Activated CD8-positive, alpha-beta memory T cell treated with anti-CD3 and anti-CD28 coated beads, Interleukin-2, amount 10 ng/mL, durations not matched to agents 7 days and 5 days (primary cell): ENCODE results near the gene ST6GALNAC6. TPM values are rescaled to one million over a fixed set of nuclear protein-coding genes. Genes with fewer than 3 reads are reported as not detected.
"Not testable (repeated sequence)": the region's sequence is repeated elsewhere in the genome, so short reads cannot be mapped to it uniquely, and the experiment has no call there.

Experiments used
- ATAC-seq: fragments of 150-1000 bp; cut with Tn5 transposase; one replicate; pipeline ENCODE4 v1.10.0; 2021; ENCODE audit warnings: moderate library complexity
- CTCF ChIA-PET: fragments of 350-600 bp; sonication (Branson Sonifier 250); formaldehyde crosslinking; loops from one replicate; lab custom pipeline; 2021; ENCODE audit warnings: antibody characterized with exemption; lab: Charles Lee
- DNase-seq: peaks from one replicate; pipeline ENCODE4 v3.0.0-alpha.2; 2020
- H3K27ac Mint-ChIP-seq: one replicate; pipeline ENCODE4 v1.8.0; 2021; ENCODE audit warnings: mild to moderate bottlenecking, mixed read lengths
- H3K27me3 Mint-ChIP-seq: one replicate; pipeline ENCODE4 v1.8.0; 2021; ENCODE audit warnings: mixed read lengths
- H3K36me3 Mint-ChIP-seq: one replicate; pipeline ENCODE4 v1.8.0; 2021; ENCODE audit warnings: mild to moderate bottlenecking, mixed read lengths
- H3K4me1 Mint-ChIP-seq: one replicate; pipeline ENCODE4 v1.8.0; 2021; ENCODE audit warnings: mixed read lengths
- H3K4me3 Mint-ChIP-seq: one replicate; pipeline ENCODE4 v1.8.0; 2021; ENCODE audit warnings: mild to moderate bottlenecking, moderate library complexity, mixed read lengths
- H3K9me3 Mint-ChIP-seq: one replicate; pipeline ENCODE4 v1.8.0; 2022; ENCODE audit warnings: low read depth, mixed read lengths
- microRNA-seq: library from miRNA; unstranded; fragments of <30 nt; microRNA quantifications from one replicate; pipeline ENCODE4 v1.2.0, GENCODE V29; 2022
- total RNA-seq, 2 experiments: library from RNA; stranded (reverse); gene quantifications; one replicate each; pipeline ENCODE4 v1.2.3, GENCODE V29; 2021

The ST6GALNAC6 gene
- total RNA-seq, 2 experiments from 2014 or later = 75.7 to 93.5 TPM

GRCh38 chr9:127847178-127847510, 52.3 kb downstream of the ST6GALNAC6 start:
- H3K4me1 Mint-ChIP-seq = peaks cover 6% of the 10 kb centered on the region
- H3K4me3 Mint-ChIP-seq = no peak overlapping the region
- peaks cover 15% of the 10 kb centered on the region for H3K9me3 Mint-ChIP-seq
- no peak overlapping the region for H3K27ac Mint-ChIP-seq
- no peak for DNase-seq
- no peak for ATAC-seq
- H3K36me3 Mint-ChIP-seq = peaks cover 27% of the 10 kb centered on the region
- no peaks in the 10 kb centered on the region for H3K27me3 Mint-ChIP-seq
- CTCF ChIA-PET = interaction anchor here (1.6 kb wide), 1 partner anchor 23 kb away, joined by 5 read pairs; no protein-coding TSS in a partner anchor

DNA sequence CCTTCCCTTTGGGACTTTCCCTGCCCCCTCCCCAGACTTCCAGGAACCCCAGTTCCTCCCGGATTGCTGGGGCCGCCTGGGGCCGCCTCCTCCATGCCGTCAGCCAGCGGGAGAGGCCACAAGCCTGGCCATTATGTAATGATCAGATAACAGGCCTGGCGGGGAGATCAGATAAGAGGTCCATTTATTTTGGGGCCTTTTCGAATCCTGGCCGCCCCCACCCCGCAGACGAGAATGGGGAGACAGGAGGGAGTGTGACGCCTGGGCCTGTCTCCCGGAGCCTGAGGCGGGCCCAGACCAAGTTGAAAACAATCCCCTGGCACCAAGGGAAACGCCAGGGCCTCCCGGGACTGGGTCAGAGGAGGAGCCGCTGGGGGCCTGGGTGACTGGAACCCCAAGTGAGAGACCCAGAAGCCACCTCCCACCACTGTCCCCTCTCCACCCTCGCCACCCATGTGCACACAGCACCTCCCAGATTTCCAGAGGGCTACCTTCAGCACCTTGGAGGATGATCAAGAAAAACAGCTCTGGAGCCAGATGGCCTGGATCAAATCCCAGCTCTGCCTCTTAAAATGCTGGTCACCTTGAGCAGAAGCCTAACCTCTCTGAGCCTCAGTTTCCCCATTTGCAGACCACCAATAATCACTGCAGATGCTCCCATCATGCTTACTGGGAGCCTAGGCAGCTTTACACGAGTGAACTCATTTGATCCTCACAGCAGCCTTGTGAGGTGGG, 52.8 kb downstream of the ST6GALNAC6 start:
- H3K27ac Mint-ChIP-seq = no peak overlapping the region
- peaks cover 15% of the 10 kb centered on the region for H3K9me3 Mint-ChIP-seq
- no peak for ATAC-seq
- no peak for DNase-seq
- no peaks in the 10 kb centered on the region for H3K27me3 Mint-ChIP-seq
- no peak overlapping the region for H3K4me3 Mint-ChIP-seq
- peaks cover 25% of the 10 kb centered on the region for H3K36me3 Mint-ChIP-seq
- peaks cover under 1% of the 10 kb centered on the region for H3K4me1 Mint-ChIP-seq
- CTCF ChIA-PET = interaction anchor here (1.6 kb wide), 1 partner anchor 24 kb away, joined by 5 read pairs; no protein-coding TSS in a partner anchor

- Mint-ChIP-seq H3K9me3 (peaks cover 15% of the 10 kb centered on the region), H3K36me3 (peaks cover 20% of the 10 kb centered on the region)
- H3K4me3 Mint-ChIP-seq, DNase-seq, ATAC-seq, H3K4me1 Mint-ChIP-seq, H3K27me3 Mint-ChIP-seq, H3K27ac Mint-ChIP-seq: not testable (repeated sequence)
- CTCF ChIA-PET = interaction anchor here (1.1 kb wide), 1 partner anchor 24 kb away, joined by 3 read pairs; no protein-coding TSS in a partner anchor
Observed at GRCh38 chr9:127845619-127846018, 53.8 kb downstream of the ST6GALNAC6 start.

- no peak for ATAC-seq
- Mint-ChIP-seq H3K27me3 (no peaks in the 10 kb centered on the region), H3K4me3 (no peak overlapping the region), H3K27ac (no peak overlapping the region), H3K36me3 (peaks cover 16% of the 10 kb centered on the region), H3K9me3 (peaks cover 11% of the 10 kb centered on the region), H3K4me1 (no peaks in the 10 kb centered on the region)
- DNase-seq = no peak
- CTCF ChIA-PET = interaction anchor here (1.1 kb wide), 1 partner anchor 25 kb away, joined by 3 read pairs; no protein-coding TSS in a partner anchor
Observed at GRCh38 chr9:127844821-127845359, 54.5 kb downstream of the ST6GALNAC6 start.

- no peak overlapping the region for H3K4me3 Mint-ChIP-seq
- ATAC-seq (no peak), DNase-seq (no peak)
- H3K4me1 Mint-ChIP-seq = no peaks in the 10 kb centered on the region
- H3K27me3 Mint-ChIP-seq = no peaks in the 10 kb centered on the region
- no peaks in the 10 kb centered on the region for H3K9me3 Mint-ChIP-seq
- no peaks in the 10 kb centered on the region for H3K36me3 Mint-ChIP-seq
- CTCF ChIA-PET = no interaction called here
- no peak overlapping the region for H3K27ac Mint-ChIP-seq
Observed at GRCh38 chr9:127841087-127841835, 58.1 kb downstream of the ST6GALNAC6 start.

- Mint-ChIP-seq H3K36me3 (no peaks in the 10 kb centered on the region), H3K9me3 (no peaks in the 10 kb centered on the region), H3K27ac (no peak overlapping the region), H3K27me3 (no peaks in the 10 kb centered on the region), H3K4me3 (no peak overlapping the region), H3K4me1 (peaks cover 5% of the 10 kb centered on the region)
- DNase-seq (no peak), ATAC-seq (no peak)
- CTCF ChIA-PET = interaction anchor here (1.1 kb wide), 1 partner anchor 15 kb away, joined by 3 read pairs; no protein-coding TSS in a partner anchor
Observed at GRCh38 chr9:127838375-127839078, 60.9 kb downstream of the ST6GALNAC6 start.

DNA sequence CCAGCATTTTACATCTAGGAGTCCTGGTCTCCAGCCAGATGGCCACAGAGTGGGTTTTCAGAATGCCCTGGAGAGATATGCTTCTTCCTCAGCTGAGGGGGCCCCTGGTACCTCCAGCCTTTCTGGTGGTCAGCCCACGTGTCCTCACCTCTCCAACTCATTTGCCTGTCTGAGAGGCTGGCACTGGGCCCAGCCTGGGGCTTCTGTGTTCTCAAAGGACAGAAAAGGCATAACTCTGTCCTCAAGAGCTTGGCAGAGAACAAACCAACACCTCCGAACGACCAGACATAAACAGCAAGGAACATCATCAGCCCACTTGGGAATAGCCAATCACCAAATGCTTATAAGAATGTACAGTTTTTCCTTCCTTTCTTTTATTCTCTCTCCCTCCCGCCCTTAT, 62.1 kb downstream of the ST6GALNAC6 start:
- DNase-seq (no peak), ATAC-seq (no peak)
- no peaks in the 10 kb centered on the region for H3K36me3 Mint-ChIP-seq
- H3K27me3 Mint-ChIP-seq = no peaks in the 10 kb centered on the region
- no peak overlapping the region for H3K4me3 Mint-ChIP-seq
- CTCF ChIA-PET = interaction anchor here (0.8 to 1.1 kb wide), 2 partner anchors 16 to 32 kb away, joined by 3 to 5 read pairs; no protein-coding TSS in a partner anchor
- H3K9me3 Mint-ChIP-seq = no peaks in the 10 kb centered on the region
- H3K4me1 Mint-ChIP-seq = peaks cover 8% of the 10 kb centered on the region
- no peak overlapping the region for H3K27ac Mint-ChIP-seq

DNA sequence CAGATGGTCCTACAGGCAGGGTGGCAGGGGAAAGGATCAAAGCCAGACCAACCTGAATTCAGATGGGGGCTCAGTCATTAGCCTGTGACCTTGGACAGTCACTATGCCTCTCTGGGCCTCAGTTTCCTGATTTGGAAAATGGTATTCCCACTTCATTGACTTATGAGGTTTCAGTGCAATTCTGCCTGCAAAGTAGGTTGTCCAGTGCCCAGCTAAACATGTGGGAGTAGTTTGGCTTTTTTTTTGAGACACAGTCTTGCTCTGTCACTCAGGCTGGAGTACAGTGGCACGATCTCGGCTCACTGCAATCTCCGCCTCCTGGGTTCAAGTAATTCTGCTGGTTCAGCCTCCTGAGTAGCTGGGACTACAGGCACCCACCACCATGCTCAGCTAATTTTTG, 62.8 kb downstream of the ST6GALNAC6 start:
- DNase-seq, H3K36me3 Mint-ChIP-seq, CTCF ChIA-PET, H3K4me3 Mint-ChIP-seq, H3K4me1 Mint-ChIP-seq, H3K27me3 Mint-ChIP-seq, ATAC-seq, H3K9me3 Mint-ChIP-seq, H3K27ac Mint-ChIP-seq: not testable (repeated sequence)

DNA sequence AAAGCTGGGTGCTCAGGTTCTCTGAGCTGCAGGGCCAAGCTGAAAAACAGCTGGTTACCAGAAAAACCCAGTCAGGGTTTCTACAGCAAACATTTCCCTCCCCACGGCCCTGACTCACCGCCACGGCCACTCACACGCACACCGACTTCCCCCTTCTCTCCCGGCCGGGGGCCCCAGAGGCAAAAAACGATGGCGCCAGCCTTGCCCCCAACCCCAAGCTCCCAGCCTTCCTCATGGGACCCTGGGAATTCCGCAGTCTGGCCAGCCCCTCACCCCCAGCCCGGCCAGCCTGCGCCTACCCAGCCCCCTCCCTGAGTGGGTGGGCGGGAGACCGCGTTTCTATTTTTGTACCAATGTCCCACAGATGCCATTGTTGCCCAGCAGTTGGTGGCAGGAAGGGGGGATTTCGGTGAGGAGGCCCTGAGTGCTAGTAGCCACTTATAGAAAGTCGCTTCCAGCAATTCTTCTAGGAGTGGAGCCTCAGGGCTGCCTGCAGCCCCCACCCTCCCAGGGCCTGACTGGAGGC, 63.3 kb downstream of the ST6GALNAC6 start:
- H3K27ac Mint-ChIP-seq = no peak overlapping the region
- H3K27me3 Mint-ChIP-seq = no peaks in the 10 kb centered on the region
- H3K9me3 Mint-ChIP-seq = no peaks in the 10 kb centered on the region
- H3K36me3 Mint-ChIP-seq = no peaks in the 10 kb centered on the region
- H3K4me3 Mint-ChIP-seq = no peak overlapping the region
- H3K4me1 Mint-ChIP-seq = peaks cover 9% of the 10 kb centered on the region
- CTCF ChIA-PET = no interaction called here
- no peak for DNase-seq
- no peak for ATAC-seq

Small RNAs within 50 kb of the gene (microRNA-seq; reads per million reads assigned to microRNA genes)
- not detected for gene MIR4672

Other genes with a start within 250 kb of the ST6GALNAC6 start
- gene CFAP157, start 192.6 kb downstream of the ST6GALNAC6 start, total RNA-seq = not detected
- gene PTRH1, start 183.9 kb downstream of the ST6GALNAC6 start, total RNA-seq = 10 to 100 TPM; 12.5 to 14.4 TPM
- gene TTC16, start 183.5 kb downstream of the ST6GALNAC6 start, total RNA-seq = 1 to 10 TPM; 1.2 to 5.2 TPM
- 10 to 100 TPM; 24.1 to 26.8 TPM for gene TOR2A, start 164.3 kb downstream of the ST6GALNAC6 start, total RNA-seq
- gene SH2D3C, start 120.9 kb downstream of the ST6GALNAC6 start, total RNA-seq = 10 to 100 TPM; 75.2 to 87.8 TPM
- gene CDK9, start 113.6 kb downstream of the ST6GALNAC6 start, total RNA-seq = 100 to 1,000 TPM; 120 to 128 TPM
- 100 to 1,000 TPM; 109 to 117 TPM for gene FPGS, start 96.7 kb downstream of the ST6GALNAC6 start, total RNA-seq
- 10 to 100 TPM; 18.4 to 21.3 TPM for gene ENG, start 44.9 kb downstream of the ST6GALNAC6 start, total RNA-seq
- 10 to 100 TPM; 33.6 to 34.3 TPM for gene AK1, start 21.9 kb downstream of the ST6GALNAC6 start, total RNA-seq
- 10 to 100 TPM; 64.7 to 71.4 TPM for gene ST6GALNAC4, start 17.4 kb upstream of the ST6GALNAC6 start, total RNA-seq
- 1 to 10 TPM; 1.8 to 2.6 TPM for gene PIP5KL1, start 31.2 kb upstream of the ST6GALNAC6 start, total RNA-seq
- 10 to 100 TPM; 51.4 to 53.5 TPM for gene DPM2, start 38.3 kb upstream of the ST6GALNAC6 start, total RNA-seq
- gene EEIG1, start 81.4 kb upstream of the ST6GALNAC6 start, total RNA-seq = 100 to 1,000 TPM in 1 of 2 experiments, 10 to 100 TPM in 1; 60.8 to 116 TPM
- 10 to 100 TPM; 13.8 to 16.7 TPM for gene NAIF1, start 167.7 kb upstream of the ST6GALNAC6 start, total RNA-seq
- 10 to 100 TPM; 16.5 to 18.1 TPM for gene SLC25A25, start 168.6 kb upstream of the ST6GALNAC6 start, total RNA-seq
- 10 to 100 TPM; 51.0 to 56.4 TPM for gene PTGES2, start 228.1 kb upstream of the ST6GALNAC6 start, total RNA-seq
- gene LCN2, start 249.8 kb upstream of the ST6GALNAC6 start, total RNA-seq = not detected